ENCODE measurements around the gene SLC26A1.

GRCh38 chr4:1036095-1036494 lies 42.9 kb upstream of the SLC26A1 start:
- TF ChIP-seq, protein P1, sequence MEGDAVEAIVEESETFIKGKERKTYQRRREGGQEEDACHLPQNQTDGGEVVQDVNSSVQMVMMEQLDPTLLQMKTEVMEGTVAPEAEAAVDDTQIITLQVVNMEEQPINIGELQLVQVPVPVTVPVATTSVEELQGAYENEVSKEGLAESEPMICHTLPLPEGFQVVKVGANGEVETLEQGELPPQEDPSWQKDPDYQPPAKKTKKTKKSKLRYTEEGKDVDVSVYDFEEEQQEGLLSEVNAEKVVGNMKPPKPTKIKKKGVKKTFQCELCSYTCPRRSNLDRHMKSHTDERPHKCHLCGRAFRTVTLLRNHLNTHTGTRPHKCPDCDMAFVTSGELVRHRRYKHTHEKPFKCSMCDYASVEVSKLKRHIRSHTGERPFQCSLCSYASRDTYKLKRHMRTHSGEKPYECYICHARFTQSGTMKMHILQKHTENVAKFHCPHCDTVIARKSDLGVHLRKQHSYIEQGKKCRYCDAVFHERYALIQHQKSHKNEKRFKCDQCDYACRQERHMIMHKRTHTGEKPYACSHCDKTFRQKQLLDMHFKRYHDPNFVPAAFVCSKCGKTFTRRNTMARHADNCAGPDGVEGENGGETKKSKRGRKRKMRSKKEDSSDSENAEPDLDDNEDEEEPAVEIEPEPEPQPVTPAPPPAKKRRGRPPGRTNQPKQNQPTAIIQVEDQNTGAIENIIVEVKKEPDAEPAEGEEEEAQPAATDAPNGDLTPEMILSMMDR (IDR thresholded peaks at IDR 0.05; ENCODE audit: low read length), result no peak
- no peak for TF ChIP-seq EZH2 (IDR thresholded peaks at IDR 0.05; ENCODE audit: borderline replicate concordance, low read length)
